Tibial nerve (tissue), 4 donors: Measurements from ENCODE around the gene TMEM9. TPM values are rescaled to one million over a fixed set of nuclear protein-coding genes. Genes with fewer than 3 reads are reported as not detected.

Experiments used
- DNase-seq, 2 donors: peaks; one replicate each; pipeline ENCODE4 v3.0.0-alpha.2; 2019; ENCODE audit warnings: low spot score in 2 of 2
- H3K27ac ChIP-seq, 4 donors: fragments of 200-600 bp; sonication (generic) in 3 of 4; one replicate each; pipeline ENCODE4 v1.5.1; 2017 to 2019; ENCODE audit warnings: mild to moderate bottlenecking in 1 of 4
- H3K27me3 ChIP-seq, 2 donors: fragments of 200-600 bp; sonication (generic) in 1 of 2; one replicate each; pipeline versions ENCODE4 v1.5.1 to v1.6.0; 2017 to 2019
- H3K36me3 ChIP-seq, 3 donors: fragments of 200-600 bp; sonication (generic); one replicate each; pipeline ENCODE4 v1.5.1; 2018 to 2019
- H3K4me1 ChIP-seq, 4 donors: fragments of 200-600 bp; sonication (generic) in 3 of 4; one replicate each; pipeline ENCODE4 v1.5.1; 2017 to 2019
- H3K4me3 ChIP-seq, 4 donors: fragments of 200-600 bp; sonication (generic) in 3 of 4; one replicate each; pipeline ENCODE4 v1.5.1; 2017 to 2019; ENCODE audit warnings: mild to moderate bottlenecking in 1 of 4, moderate library complexity in 1 of 4
- H3K9me3 ChIP-seq, 4 donors: fragments of 200-600 bp; sonication (generic) in 3 of 4; one replicate each; pipeline ENCODE4 v1.5.1; 2017 to 2019
- CTCF ChIP-seq, 5 experiments: fragments of 200-600 bp in 3 of 5; fragments of 450-650 bp in 2 of 5; sonication (generic) in 3 of 5; IDR thresholded peaks; one replicate each; pipeline ENCODE4 v1.5.1; 2016 to 2019; ENCODE audit warnings: antibody characterized with exemption in 5 of 5, mild to moderate bottlenecking in 3 of 5, moderate library complexity in 2 of 5
- EP300 ChIP-seq, 2 donors: sonication (generic); formaldehyde crosslinking; IDR thresholded peaks; one replicate each; pipeline ENCODE4 v1.6.1; 2017; ENCODE audit warnings: antibody characterized with exemption in 2 of 2, mild to moderate bottlenecking in 1 of 2
- POLR2A ChIP-seq, 2 donors: fragments of 450-650 bp; IDR thresholded peaks; one replicate each; pipeline ENCODE4 v1.6.1; 2017; ENCODE audit warnings: antibody characterized with exemption in 2 of 2, mild to moderate bottlenecking in 2 of 2, moderate library complexity in 2 of 2
- WGBS, 2 donors: methylation state at CpG; one replicate each; pipeline ENCODE4 v1.1.5; 2018; 5-methylcytosine and 5-hydroxymethylcytosine counted together
- total RNA-seq, 4 donors: library from RNA; depleted of rRNA; stranded (reverse); fragments of >200 nt; gene quantifications; one replicate each; pipeline ENCODE4 v1.1.0, GENCODE V29; 2016

The TMEM9 gene
- total RNA-seq, 4 donors from 2014 or later, result 57.9 to 73.9 (median 66.3) TPM

- peak in 1 of 2 donors; percentile 38 for DNase-seq
- H3K4me3 ChIP-seq, result no peak overlapping the region
- H3K9me3 ChIP-seq, result no peaks in the 10 kb centered on the region
- no peak overlapping the region for H3K27ac ChIP-seq
- peaks cover 0 to 11% of the 10 kb centered on the region in 2 donors for H3K27me3 ChIP-seq
- WGBS, 2 donors, result 74 to 78% methylated on average over 12 of the region's 12 CpGs
- H3K4me1 ChIP-seq, result no peaks in the 10 kb centered on the region
- H3K36me3 ChIP-seq, result no peaks in the 10 kb centered on the region
- peak; percentile 19 to 47 (median 35) for TF ChIP-seq CTCF (IDR thresholded peaks at IDR 0.05)
- no peak for TF ChIP-seq EP300 (IDR thresholded peaks at IDR 0.05)
- TF ChIP-seq POLR2A (IDR thresholded peaks at IDR 0.05), result no peak
These were observed 68.2 kb downstream of the TMEM9 start for GRCh38 chr1:201085902-201086735.

Other genes with a start within 250 kb of the TMEM9 start
- 1 to 10 TPM in 3 of 4 donors, under 1 TPM in 1; 0.84 to 3.3 (median 2.6) TPM for gene KIF21B, start 130.8 kb downstream of the TMEM9 start, total RNA-seq
- not detected for gene CACNA1S, start 42.0 kb downstream of the TMEM9 start, total RNA-seq
- gene ASCL5, start 27.3 kb downstream of the TMEM9 start, total RNA-seq, result not detected
- gene IGFN1, start 36.4 kb upstream of the TMEM9 start, total RNA-seq, result not detected
- gene PKP1, start 129.0 kb upstream of the TMEM9 start, total RNA-seq, result under 1 TPM in 3 of 4 donors, not detected in 1; 0.22 to 0.90 (median 0.39) TPM
- 100 to 1,000 TPM in 1 of 4 donors, 10 to 100 TPM in 1, 1 to 10 TPM in 2; 6.6 to 128 (median 45.7) TPM for gene TNNT2, start 223.2 kb upstream of the TMEM9 start, total RNA-seq
- not detected for gene LAD1, start 244.8 kb upstream of the TMEM9 start, total RNA-seq